ENCODE results near the gene OCIAD2. TPM values are rescaled to one million over a fixed set of nuclear protein-coding genes. Genes with fewer than 3 reads are reported as not detected.

Gene OCIAD2
- total and polyA plus RNA-seq, 2 experiments from 2014 or later = 1.7 to 35.0 TPM

DNA sequence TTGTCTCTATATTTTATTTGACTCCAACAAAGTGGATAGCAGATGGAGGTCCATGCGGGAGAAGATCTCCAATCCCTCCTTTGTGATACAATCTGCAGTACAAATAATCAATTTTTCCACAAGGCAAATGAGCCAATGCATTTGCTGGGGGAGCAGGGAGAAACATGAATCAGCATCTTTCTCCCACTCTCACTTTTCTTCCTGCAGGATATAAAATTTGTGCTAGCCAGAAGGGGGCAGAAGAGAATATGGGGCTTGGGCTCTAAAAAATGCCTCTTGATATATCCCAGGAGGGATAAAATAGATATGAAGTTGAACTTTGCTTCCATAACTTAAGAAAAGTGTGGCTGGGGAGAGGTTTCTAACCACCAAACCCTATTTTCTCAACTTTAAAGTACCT, 41.2 kb upstream of the OCIAD2 start:
- no peaks in the 10 kb centered on the region for H3K27me3 ChIP-seq (replicated peaks; ENCODE audit: insufficient read depth)
- TF ChIP-seq EZH2 (IDR thresholded peaks at IDR 0.05; ENCODE audit: insufficient read depth, poor library complexity, severe bottlenecking) (no peak), EZH2phosphoT487 (IDR thresholded peaks at IDR 0.05; ENCODE audit: insufficient read depth, low read depth) (no peak)
- H4K20me1 ChIP-seq (ENCODE audit: insufficient read depth) = no peaks in the 10 kb centered on the region
- in situ Hi-C loops (cut with MboI) = loop anchor here (25.0 kb wide), 1 partner anchor 110 kb away; the partner anchor contains the start of gene OCIAD1
- no peak overlapping the region for H3K9ac ChIP-seq
- H3F3A ChIP-seq (ENCODE audit: insufficient read depth) = peaks cover 12% of the 10 kb centered on the region
- no peaks in the 10 kb centered on the region; the same call in 1 of the 2 replicates for H3K36me3 ChIP-seq (ENCODE audit: low read depth)
- 50 to 55% methylated on average over 1 of the region's 1 CpG for WGBS, 2 experiments (ENCODE audit: low coverage in 1 of 2, low lambda C conversion rate in 2 of 2, missing lambda C conversion rate in 2 of 2)
- H3K27ac ChIP-seq = no peak overlapping the region
- no peak overlapping the region for H2AFZ ChIP-seq
- no peak overlapping the region for H3K4me3 ChIP-seq
- no peaks in the 10 kb centered on the region for H3K79me2 ChIP-seq (ENCODE audit: insufficient read depth)
- no peaks in the 10 kb centered on the region for H3K9me3 ChIP-seq (ENCODE audit: low read depth)
- no peak overlapping the region for H3K4me2 ChIP-seq (ENCODE audit: unreplicated experiment)
- H3K4me1 ChIP-seq (ENCODE audit: insufficient read depth) = peaks cover 13% of the 10 kb centered on the region
- DNase-seq = no peak
- H3K9me2 ChIP-seq (ENCODE audit: insufficient read depth) = no peaks in the 10 kb centered on the region

DNA sequence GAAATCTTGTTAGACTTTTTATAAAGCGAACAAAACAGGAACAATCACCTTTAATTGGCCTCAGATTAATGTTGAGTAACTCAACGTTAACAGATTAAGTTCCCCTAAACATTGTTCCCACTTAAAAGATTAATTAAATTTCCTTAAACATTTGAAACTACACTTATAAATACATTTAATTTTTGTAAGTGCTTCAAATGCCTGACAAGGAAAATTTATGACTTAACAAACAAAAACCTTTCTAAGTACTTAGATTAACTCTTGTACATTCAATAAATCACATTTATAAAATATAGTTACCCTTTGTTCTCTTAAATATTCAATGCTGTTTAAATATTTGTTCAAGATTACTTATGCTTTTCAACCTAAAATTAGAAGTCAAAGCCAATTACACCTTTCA, 39.4 kb upstream of the OCIAD2 start:
- in situ Hi-C loops (cut with MboI) = loop anchor here (25.0 kb wide), 1 partner anchor 109 kb away; the partner anchor contains the start of gene OCIAD1
- DNase-seq = no peak
- Histone ChIP-seq H3K4me3 (no peak overlapping the region), H4K20me1 (ENCODE audit: insufficient read depth) (no peaks in the 10 kb centered on the region), H3K36me3 (ENCODE audit: low read depth) (no peaks in the 10 kb centered on the region), H3K4me2 (ENCODE audit: unreplicated experiment) (no peak overlapping the region), H3K4me1 (ENCODE audit: insufficient read depth) (peaks cover 13% of the 10 kb centered on the region), H2AFZ (no peak overlapping the region), H3F3A (ENCODE audit: insufficient read depth) (peaks cover 12% of the 10 kb centered on the region), H3K79me2 (ENCODE audit: insufficient read depth) (no peaks in the 10 kb centered on the region), H3K27ac (no peak overlapping the region), H3K9me3 (ENCODE audit: low read depth) (no peaks in the 10 kb centered on the region), H3K27me3 (replicated peaks; ENCODE audit: insufficient read depth) (no peaks in the 10 kb centered on the region), H3K9me2 (ENCODE audit: insufficient read depth) (no peaks in the 10 kb centered on the region), H3K9ac (no peak overlapping the region)
- 91 to 95% methylated on average over 2 of the region's 2 CpGs for WGBS, 2 experiments (ENCODE audit: low coverage in 1 of 2, low lambda C conversion rate in 2 of 2, missing lambda C conversion rate in 2 of 2)
- no peak for TF ChIP-seq EZH2phosphoT487 (IDR thresholded peaks at IDR 0.05; ENCODE audit: insufficient read depth, low read depth)
- no peak for TF ChIP-seq EZH2 (IDR thresholded peaks at IDR 0.05; ENCODE audit: insufficient read depth, poor library complexity, severe bottlenecking)

DNA sequence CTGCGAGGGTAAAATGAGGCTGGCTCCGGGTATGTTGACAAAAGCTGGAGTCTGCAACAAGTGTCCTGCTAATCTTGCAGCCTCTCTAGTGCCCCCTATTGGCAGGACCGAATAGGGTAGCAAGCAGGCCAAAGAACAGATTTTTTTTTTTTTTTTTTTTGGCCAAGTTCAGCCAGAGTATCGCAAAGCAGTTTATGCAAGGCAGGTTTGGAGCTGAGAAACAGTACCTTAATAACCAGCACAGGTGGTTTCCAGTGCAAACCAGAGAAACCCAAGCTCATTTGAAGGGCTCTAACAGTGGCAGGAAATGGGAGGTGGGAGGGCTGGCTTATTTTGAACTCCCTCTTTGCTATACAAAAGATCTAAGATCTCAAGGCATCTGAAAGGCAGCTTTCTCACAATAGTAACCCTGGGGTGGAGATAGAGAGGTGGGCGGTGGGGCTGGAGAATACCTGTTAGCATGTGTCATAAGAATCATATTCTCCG, 38.2 kb upstream of the OCIAD2 start:
- Histone ChIP-seq H3F3A (ENCODE audit: insufficient read depth) (peaks cover 9% of the 10 kb centered on the region), H3K36me3 (ENCODE audit: low read depth) (no peaks in the 10 kb centered on the region), H3K27me3 (replicated peaks; ENCODE audit: insufficient read depth) (no peaks in the 10 kb centered on the region), H3K27ac (no peak overlapping the region), H3K9me2 (ENCODE audit: insufficient read depth) (no peaks in the 10 kb centered on the region), H3K4me2 (ENCODE audit: unreplicated experiment) (no peak overlapping the region), H3K79me2 (ENCODE audit: insufficient read depth) (no peaks in the 10 kb centered on the region), H3K9me3 (ENCODE audit: low read depth) (no peaks in the 10 kb centered on the region), H4K20me1 (ENCODE audit: insufficient read depth) (no peaks in the 10 kb centered on the region), H3K9ac (no peak overlapping the region), H2AFZ (no peak overlapping the region), H3K4me1 (ENCODE audit: insufficient read depth) (peaks cover 14% of the 10 kb centered on the region), H3K4me3 (no peak overlapping the region)
- TF ChIP-seq EZH2 (IDR thresholded peaks at IDR 0.05; ENCODE audit: insufficient read depth, poor library complexity, severe bottlenecking) (no peak), EZH2phosphoT487 (IDR thresholded peaks at IDR 0.05; ENCODE audit: insufficient read depth, low read depth) (no peak)
- no peak for DNase-seq
- 66 to 72% methylated on average over 6 of the region's 6 CpGs for WGBS, 2 experiments (ENCODE audit: low coverage in 1 of 2, low lambda C conversion rate in 2 of 2, missing lambda C conversion rate in 2 of 2)
- in situ Hi-C loops (cut with MboI) = loop anchor here (25.0 kb wide), 1 partner anchor 107 kb away; the partner anchor contains the start of gene OCIAD1

DNA sequence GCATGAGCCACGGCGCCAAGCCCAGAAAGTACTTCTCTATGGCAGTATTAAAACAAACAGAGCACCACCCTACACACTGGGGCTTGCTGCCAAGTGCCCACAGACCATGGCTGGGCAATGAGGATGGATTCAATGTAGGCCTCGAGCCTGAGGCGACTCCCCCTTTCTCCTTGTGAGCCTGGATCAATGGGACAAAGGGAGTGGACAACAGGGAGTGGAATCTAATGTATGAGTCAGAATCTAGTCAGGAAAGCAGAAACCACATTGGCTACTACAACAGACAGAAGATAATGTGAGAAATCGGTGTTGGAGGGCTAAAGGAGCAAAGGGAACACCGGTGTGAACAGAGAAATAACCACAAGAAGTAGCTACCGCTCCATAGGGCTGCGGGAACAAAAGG, 37.7 kb upstream of the OCIAD2 start:
- TF ChIP-seq EZH2phosphoT487 (IDR thresholded peaks at IDR 0.05; ENCODE audit: insufficient read depth, low read depth) = no peak
- no peak for TF ChIP-seq EZH2 (IDR thresholded peaks at IDR 0.05; ENCODE audit: insufficient read depth, poor library complexity, severe bottlenecking)
- WGBS, 2 experiments (ENCODE audit: low coverage in 1 of 2, low lambda C conversion rate in 2 of 2, missing lambda C conversion rate in 2 of 2) = 79 to 84% methylated on average over 8 of the region's 8 CpGs
- Histone ChIP-seq H3K36me3 (ENCODE audit: low read depth) (no peaks in the 10 kb centered on the region), H4K20me1 (ENCODE audit: insufficient read depth) (no peaks in the 10 kb centered on the region), H3K4me1 (ENCODE audit: insufficient read depth) (peaks cover 10% of the 10 kb centered on the region), H3K27ac (no peak overlapping the region), H3K27me3 (replicated peaks; ENCODE audit: insufficient read depth) (no peaks in the 10 kb centered on the region), H2AFZ (no peak overlapping the region), H3K9me3 (ENCODE audit: low read depth) (no peaks in the 10 kb centered on the region), H3F3A (ENCODE audit: insufficient read depth) (peaks cover 5% of the 10 kb centered on the region), H3K4me2 (ENCODE audit: unreplicated experiment) (no peak overlapping the region), H3K79me2 (ENCODE audit: insufficient read depth) (no peaks in the 10 kb centered on the region), H3K9ac (no peak overlapping the region), H3K4me3 (no peak overlapping the region), H3K9me2 (ENCODE audit: insufficient read depth) (no peaks in the 10 kb centered on the region)
- DNase-seq = peak; percentile 27
- in situ Hi-C loops (cut with MboI) = loop anchor here (25.0 kb wide), 1 partner anchor 107 kb away; the partner anchor contains the start of gene OCIAD1

All from GM23248 (cell line).